ENCODE results near the gene DENR.

Gene DENR

GRCh38 chr12:122732170-122732569, 20.5 kb upstream of the DENR start:
- Histone ChIP-seq H3K9me3 (ENCODE audit: insufficient read depth, low read depth, low read length) (peaks cover 1% of the 10 kb centered on the region), H2BK12ac (ENCODE audit: low read length) (no peak overlapping the region), H3K18ac (ENCODE audit: low read length) (no peak overlapping the region), H3K4me1 (ENCODE audit: control insufficient read depth in 1 of 2, insufficient read depth in 2 of 2, low read length in 2 of 2) (peaks cover 11 to 13% of the 10 kb centered on the region in 2 experiments), H3K79me1 (ENCODE audit: low read length) (peaks cover 2% of the 10 kb centered on the region), H3K4me2 (ENCODE audit: low read length) (no peak overlapping the region), H3K4ac (ENCODE audit: low read depth, low read length) (no peak overlapping the region), H3K27me3 (ENCODE audit: insufficient read depth, low read length) (no peaks in the 10 kb centered on the region), H3K79me2 (ENCODE audit: control insufficient read depth, insufficient read depth, low read length, poor library complexity) (no peaks in the 10 kb centered on the region), H3K27ac (ENCODE audit: low read depth, low read length) (no peak overlapping the region), H3K14ac (ENCODE audit: low read length) (no peak overlapping the region), H4K12ac (ENCODE audit: low read depth, low read length) (no peak overlapping the region), H2AFZ (ENCODE audit: insufficient read depth, low read length, poor library complexity) (no peak overlapping the region), H4K91ac (ENCODE audit: low read depth, low read length) (no peak overlapping the region), H4K8ac (ENCODE audit: low read depth, low read length) (no peak overlapping the region), H2BK5ac (ENCODE audit: low read depth, low read length, poor library complexity) (no peak overlapping the region), H3K4me3 (ENCODE audit: low read depth, low read length) (no peak overlapping the region), H3K23ac (ENCODE audit: low read length) (no peak overlapping the region), H3K36me3 (ENCODE audit: control insufficient read depth in 1 of 2, insufficient read depth in 2 of 2, low read length in 2 of 2) (no peaks in the 10 kb centered on the region), H2AK5ac (ENCODE audit: low read length) (no peak overlapping the region), H3K9ac (ENCODE audit: low read length) (no peak overlapping the region), H2BK120ac (ENCODE audit: insufficient read depth, low read length, poor library complexity) (no peak overlapping the region)
- DNase-seq = peak in 1 of 2 donors; percentile 63
- no CpG with 5 or more reads among the region's 3 CpGs for WGBS (ENCODE audit: extremely low coverage, insufficient coverage, insufficient read length)

- Histone ChIP-seq H3K9ac (ENCODE audit: low read length) (no peak overlapping the region), H2AK5ac (ENCODE audit: low read length) (no peak overlapping the region), H4K91ac (ENCODE audit: low read depth, low read length) (no peak overlapping the region), H3K4me3 (ENCODE audit: low read depth, low read length) (no peak overlapping the region), H2BK5ac (ENCODE audit: low read depth, low read length, poor library complexity) (no peak overlapping the region), H3K18ac (ENCODE audit: low read length) (no peak overlapping the region), H3K79me2 (ENCODE audit: control insufficient read depth, insufficient read depth, low read length, poor library complexity) (no peaks in the 10 kb centered on the region), H4K8ac (ENCODE audit: low read depth, low read length) (no peak overlapping the region), H4K12ac (ENCODE audit: low read depth, low read length) (no peak overlapping the region), H2AFZ (ENCODE audit: insufficient read depth, low read length, poor library complexity) (no peak overlapping the region), H3K4me1 (ENCODE audit: control insufficient read depth in 1 of 2, insufficient read depth in 2 of 2, low read length in 2 of 2) (peaks cover 11 to 13% of the 10 kb centered on the region in 2 experiments), H3K4me2 (ENCODE audit: low read length) (no peak overlapping the region), H2BK120ac (ENCODE audit: insufficient read depth, low read length, poor library complexity) (no peak overlapping the region), H3K79me1 (ENCODE audit: low read length) (peaks cover 2% of the 10 kb centered on the region), H3K36me3 (ENCODE audit: control insufficient read depth in 1 of 2, insufficient read depth in 2 of 2, low read length in 2 of 2) (no peaks in the 10 kb centered on the region), H3K14ac (ENCODE audit: low read length) (no peak overlapping the region), H3K4ac (ENCODE audit: low read depth, low read length) (no peak overlapping the region), H2BK12ac (ENCODE audit: low read length) (no peak overlapping the region), H3K9me3 (ENCODE audit: insufficient read depth, low read depth, low read length) (peaks cover 1% of the 10 kb centered on the region), H3K23ac (ENCODE audit: low read length) (no peak overlapping the region), H3K27me3 (ENCODE audit: insufficient read depth, low read length) (no peaks in the 10 kb centered on the region), H3K27ac (ENCODE audit: low read depth, low read length) (no peak overlapping the region)
- 100% methylated on average over 2 of the region's 4 CpGs for WGBS (ENCODE audit: extremely low coverage, insufficient coverage, insufficient read length)
- DNase-seq = peak in 1 of 2 donors; percentile 81
Measured at GRCh38 chr12:122732611-122733010, 20.0 kb upstream of the DENR start.

GRCh38 chr12:122738571-122738970, 14.1 kb upstream of the DENR start:
- H3K14ac ChIP-seq (ENCODE audit: low read length) = peak overlapping the region; percentile 53
- no CpG with 5 or more reads among the region's 7 CpGs for WGBS (ENCODE audit: extremely low coverage, insufficient coverage, insufficient read length)
- H3K36me3 ChIP-seq (ENCODE audit: control insufficient read depth in 1 of 2, insufficient read depth in 2 of 2, low read length in 2 of 2) = no peaks in the 10 kb centered on the region
- peak overlapping the region; percentile 53 for H4K91ac ChIP-seq (ENCODE audit: low read depth, low read length)
- H4K8ac ChIP-seq (ENCODE audit: low read depth, low read length) = no peak overlapping the region
- H3K4me1 ChIP-seq (ENCODE audit: control insufficient read depth in 1 of 2, insufficient read depth in 2 of 2, low read length in 2 of 2) = peaks cover 7 to 9% of the 10 kb centered on the region in 2 experiments
- no peak overlapping the region for H2BK120ac ChIP-seq (ENCODE audit: insufficient read depth, low read length, poor library complexity)
- H3K4ac ChIP-seq (ENCODE audit: low read depth, low read length) = no peak overlapping the region
- peak overlapping the region; percentile 97 for H2AK5ac ChIP-seq (ENCODE audit: low read length)
- H3K9me3 ChIP-seq (ENCODE audit: insufficient read depth, low read depth, low read length) = no peaks in the 10 kb centered on the region
- H3K27me3 ChIP-seq (ENCODE audit: insufficient read depth, low read length) = no peaks in the 10 kb centered on the region
- H2AFZ ChIP-seq (ENCODE audit: insufficient read depth, low read length, poor library complexity) = no peak overlapping the region
- no peak overlapping the region for H3K27ac ChIP-seq (ENCODE audit: low read depth, low read length)
- DNase-seq = no peak
- no peak overlapping the region for H4K12ac ChIP-seq (ENCODE audit: low read depth, low read length)
- no peak overlapping the region for H2BK5ac ChIP-seq (ENCODE audit: low read depth, low read length, poor library complexity)
- H3K4me3 ChIP-seq (ENCODE audit: low read depth, low read length) = no peak overlapping the region
- no peak overlapping the region for H3K18ac ChIP-seq (ENCODE audit: low read length)
- H3K4me2 ChIP-seq (ENCODE audit: low read length) = no peak overlapping the region
- no peak overlapping the region for H3K23ac ChIP-seq (ENCODE audit: low read length)
- H3K9ac ChIP-seq (ENCODE audit: low read length) = no peak overlapping the region
- no peaks in the 10 kb centered on the region for H3K79me2 ChIP-seq (ENCODE audit: control insufficient read depth, insufficient read depth, low read length, poor library complexity)
- no peaks in the 10 kb centered on the region for H3K79me1 ChIP-seq (ENCODE audit: low read length)
- H2BK12ac ChIP-seq (ENCODE audit: low read length) = peak overlapping the region; percentile 72

- no peak overlapping the region for H4K8ac ChIP-seq (ENCODE audit: low read depth, low read length)
- H3K79me1 ChIP-seq (ENCODE audit: low read length) = no peaks in the 10 kb centered on the region
- H2AFZ ChIP-seq (ENCODE audit: insufficient read depth, low read length, poor library complexity) = no peak overlapping the region
- H3K36me3 ChIP-seq (ENCODE audit: control insufficient read depth in 1 of 2, insufficient read depth in 2 of 2, low read length in 2 of 2) = no peaks in the 10 kb centered on the region
- no peak overlapping the region for H2BK12ac ChIP-seq (ENCODE audit: low read length)
- no peak overlapping the region for H3K18ac ChIP-seq (ENCODE audit: low read length)
- no peak overlapping the region for H3K9ac ChIP-seq (ENCODE audit: low read length)
- no peak overlapping the region for H3K4ac ChIP-seq (ENCODE audit: low read depth, low read length)
- no peak overlapping the region for H3K4me2 ChIP-seq (ENCODE audit: low read length)
- DNase-seq = peak in 1 of 2 donors; percentile 36
- H2BK120ac ChIP-seq (ENCODE audit: insufficient read depth, low read length, poor library complexity) = no peak overlapping the region
- H3K14ac ChIP-seq (ENCODE audit: low read length) = no peak overlapping the region
- H3K9me3 ChIP-seq (ENCODE audit: insufficient read depth, low read depth, low read length) = no peaks in the 10 kb centered on the region
- no peaks in the 10 kb centered on the region for H3K27me3 ChIP-seq (ENCODE audit: insufficient read depth, low read length)
- no peak overlapping the region for H4K91ac ChIP-seq (ENCODE audit: low read depth, low read length)
- H3K79me2 ChIP-seq (ENCODE audit: control insufficient read depth, insufficient read depth, low read length, poor library complexity) = no peaks in the 10 kb centered on the region
- no peak overlapping the region for H3K4me3 ChIP-seq (ENCODE audit: low read depth, low read length)
- no peak overlapping the region for H4K12ac ChIP-seq (ENCODE audit: low read depth, low read length)
- no peak overlapping the region for H2BK5ac ChIP-seq (ENCODE audit: low read depth, low read length, poor library complexity)
- no peak overlapping the region for H3K23ac ChIP-seq (ENCODE audit: low read length)
- H3K27ac ChIP-seq (ENCODE audit: low read depth, low read length) = no peak overlapping the region
- no CpG with 5 or more reads among the region's 7 CpGs for WGBS (ENCODE audit: extremely low coverage, insufficient coverage, insufficient read length)
- peaks cover 6 to 7% of the 10 kb centered on the region in 2 experiments for H3K4me1 ChIP-seq (ENCODE audit: control insufficient read depth in 1 of 2, insufficient read depth in 2 of 2, low read length in 2 of 2)
- H2AK5ac ChIP-seq (ENCODE audit: low read length) = no peak overlapping the region
Measured at GRCh38 chr12:122740351-122740750, 12.3 kb upstream of the DENR start.

Measured in trophoblast cell (in vitro differentiated cells and primary cell).